Ammon's horn (tissue), 1 donor: Measurements from ENCODE around the gene TP53RK.

Experiments used
- DNase-seq: peaks from one replicate; pipeline ENCODE4 v3.0.0-alpha.2; 2016; ENCODE audit warnings: low spot score

TP53RK gene

GRCh38 chr20:46638134-46638897 lies 50.9 kb downstream of the TP53RK start:
- peak; percentile 70 for DNase-seq

- DNase-seq = no peak
These were observed 51.7 kb downstream of the TP53RK start for GRCh38 chr20:46637427-46638133.

- DNase-seq = peak; percentile 49
These were observed 52.2 kb downstream of the TP53RK start for GRCh38 chr20:46637020-46637419.

GRCh38 chr20:46636514-46636913 lies 52.7 kb downstream of the TP53RK start:
- no peak for DNase-seq

GRCh38 chr20:46635514-46636136 lies 53.6 kb downstream of the TP53RK start:
- DNase-seq = no peak

GRCh38 chr20:46634528-46634927 lies 54.7 kb downstream of the TP53RK start:
- no peak for DNase-seq
